ENCODE results near the gene CCDC91. TPM values are rescaled to one million over a fixed set of nuclear protein-coding genes. Genes with fewer than 3 reads are reported as not detected.

Gene CCDC91
- total RNA-seq, 1 donor from 2014 or later, result 30.2 TPM

- TF ChIP-seq CTCF (IDR thresholded peaks at IDR 0.05), result no peak
- ATAC-seq (no peak), DNase-seq (no peak)
- Histone ChIP-seq H3K4me1 (no peaks in the 10 kb centered on the region), H3K27ac (no peak overlapping the region), H3K9me3 (no peaks in the 10 kb centered on the region), H3K4me3 (no peak overlapping the region), H3K27me3 (ENCODE audit: low read depth) (no peaks in the 10 kb centered on the region), H3K36me3 (no peaks in the 10 kb centered on the region)
- intact Hi-C loops (cut with DNase I), result no loop called here
These were observed 51.9 kb downstream of the CCDC91 start for GRCh38 chr12:28242129-28242495.

- Histone ChIP-seq H3K27me3 (ENCODE audit: low read depth) (no peaks in the 10 kb centered on the region), H3K36me3 (no peaks in the 10 kb centered on the region), H3K4me1 (no peaks in the 10 kb centered on the region), H3K9me3 (no peaks in the 10 kb centered on the region), H3K4me3 (no peak overlapping the region), H3K27ac (no peak overlapping the region)
- no peak for TF ChIP-seq CTCF (IDR thresholded peaks at IDR 0.05)
- peak; percentile 42 to 70 for ATAC-seq
- intact Hi-C loops (cut with DNase I), result no loop called here
- DNase-seq, result no peak
These were observed 52.4 kb downstream of the CCDC91 start for GRCh38 chr12:28242496-28243309.

GRCh38 chr12:28243310-28243633 is 53.0 kb downstream of the CCDC91 start:
- Histone ChIP-seq H3K27ac (no peak overlapping the region), H3K4me1 (no peaks in the 10 kb centered on the region), H3K27me3 (ENCODE audit: low read depth) (no peaks in the 10 kb centered on the region), H3K36me3 (no peaks in the 10 kb centered on the region), H3K4me3 (no peak overlapping the region), H3K9me3 (no peaks in the 10 kb centered on the region)
- ATAC-seq (no peak), DNase-seq (no peak)
- intact Hi-C loops (cut with DNase I), result no loop called here
- no peak for TF ChIP-seq CTCF (IDR thresholded peaks at IDR 0.05)

GRCh38 chr12:28247806-28248205 is 57.5 kb downstream of the CCDC91 start:
- Histone ChIP-seq H3K4me3 (no peak overlapping the region), H3K9me3 (no peaks in the 10 kb centered on the region), H3K4me1 (peaks cover 18% of the 10 kb centered on the region), H3K27ac (no peak overlapping the region), H3K27me3 (ENCODE audit: low read depth) (no peaks in the 10 kb centered on the region), H3K36me3 (no peaks in the 10 kb centered on the region)
- ATAC-seq (no peak), DNase-seq (no peak)
- no peak for TF ChIP-seq CTCF (IDR thresholded peaks at IDR 0.05)
- intact Hi-C loops (cut with DNase I), result no loop called here

- ATAC-seq (no peak), DNase-seq (no peak)
- no peak for TF ChIP-seq CTCF (IDR thresholded peaks at IDR 0.05)
- H3K27me3 ChIP-seq (ENCODE audit: low read depth), result no peaks in the 10 kb centered on the region
- H3K4me1 ChIP-seq, result peaks cover 18% of the 10 kb centered on the region
- no peaks in the 10 kb centered on the region for H3K36me3 ChIP-seq
- intact Hi-C loops (cut with DNase I), result no loop called here
- H3K9me3 ChIP-seq, result no peaks in the 10 kb centered on the region
- no peak overlapping the region for H3K27ac ChIP-seq
- H3K4me3 ChIP-seq, result no peak overlapping the region
These were observed 58.4 kb downstream of the CCDC91 start for GRCh38 chr12:28248555-28249145.
